IPS-15b (cell line): Measurements from ENCODE around the gene ZBTB12.
"Not testable (repeated sequence)": the region's sequence is repeated elsewhere in the genome, so short reads cannot be mapped to it uniquely, and the experiment has no call there.

Source experiments
- H3K27me3 ChIP-seq: one replicate; pipeline ENCODE4 v1.6.1; 2013; ENCODE audit warnings: low read length; ENCODE audit not compliant: control insufficient read depth, insufficient read depth
- H3K36me3 ChIP-seq: one replicate; pipeline ENCODE4 v1.6.1; 2013; ENCODE audit warnings: low read length; ENCODE audit not compliant: control insufficient read depth, insufficient read depth
- H3K4me1 ChIP-seq: one replicate; pipeline ENCODE4 v1.6.1; 2013; ENCODE audit warnings: mild to moderate bottlenecking, low read length; ENCODE audit not compliant: control insufficient read depth, insufficient read depth
- H3K4me3 ChIP-seq: one replicate; pipeline ENCODE4 v1.5.1; 2013; ENCODE audit warnings: low read depth, low read length
- H3K9ac ChIP-seq: one replicate; pipeline ENCODE4 v1.6.1; 2013; ENCODE audit warnings: low read depth, mild to moderate bottlenecking, low read length
- H3K9me3 ChIP-seq: one replicate; pipeline ENCODE4 v1.6.1; 2013; ENCODE audit warnings: mild to moderate bottlenecking, low read length; ENCODE audit not compliant: control insufficient read depth, insufficient read depth

Gene ZBTB12

DNA sequence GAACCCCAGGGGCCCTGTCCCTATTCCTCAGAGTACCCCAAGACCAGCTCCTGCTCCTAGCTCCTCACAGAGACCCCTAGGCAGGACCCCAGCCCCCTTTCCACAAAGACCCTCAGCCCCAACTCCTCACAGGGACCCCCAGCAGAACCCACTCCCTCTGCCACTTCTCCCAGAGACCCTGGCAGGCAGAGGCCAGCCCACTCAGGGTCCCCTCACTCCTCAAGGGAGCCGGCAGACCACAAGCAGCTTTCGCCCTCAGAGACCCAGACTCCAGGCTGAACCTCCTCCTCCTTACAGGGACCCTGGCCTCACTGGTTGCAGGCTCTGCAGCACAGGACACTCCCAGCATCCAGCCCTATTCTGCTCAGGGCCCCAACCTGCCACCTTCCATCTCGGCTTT, 23.7 kb downstream of the ZBTB12 start:
- Histone ChIP-seq H3K9me3 (no peaks in the 10 kb centered on the region), H3K9ac (no peak overlapping the region), H3K4me3 (no peak overlapping the region), H3K4me1 (no peaks in the 10 kb centered on the region), H3K36me3 (peaks cover 29% of the 10 kb centered on the region), H3K27me3 (no peaks in the 10 kb centered on the region)

GRCh38 chr6:31877651-31878161, 24.2 kb downstream of the ZBTB12 start:
- Histone ChIP-seq H3K27me3 (no peaks in the 10 kb centered on the region), H3K4me3 (no peak overlapping the region), H3K9ac (no peak overlapping the region), H3K9me3 (no peaks in the 10 kb centered on the region), H3K36me3 (peaks cover 25% of the 10 kb centered on the region), H3K4me1 (no peaks in the 10 kb centered on the region)

- no peaks in the 10 kb centered on the region for H3K9me3 ChIP-seq
- no peaks in the 10 kb centered on the region for H3K27me3 ChIP-seq
- no peak overlapping the region for H3K9ac ChIP-seq
- no peak overlapping the region for H3K4me3 ChIP-seq
- H3K36me3 ChIP-seq: peaks cover 20% of the 10 kb centered on the region
- H3K4me1 ChIP-seq: no peaks in the 10 kb centered on the region
Measured at GRCh38 chr6:31877125-31877650, 24.7 kb downstream of the ZBTB12 start.

DNA sequence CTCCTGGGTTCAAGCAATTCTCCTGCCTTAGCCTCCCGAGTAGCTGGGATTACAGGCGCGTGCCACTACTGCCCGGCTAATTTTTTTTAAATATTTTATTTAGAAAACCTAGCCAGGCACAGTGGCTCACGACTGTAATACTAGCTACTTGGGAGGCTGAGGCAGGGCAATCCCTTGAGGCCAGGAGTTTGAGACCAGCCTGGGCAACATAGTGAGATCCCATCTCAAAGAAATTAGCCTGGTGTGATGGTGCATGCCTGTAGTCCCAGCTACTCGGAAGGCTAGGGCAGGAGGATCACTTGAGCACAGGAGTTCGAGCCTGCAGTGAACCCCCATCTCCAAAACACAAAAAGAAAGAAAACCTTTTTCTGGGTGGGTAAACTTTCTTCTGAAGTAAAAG, 25.5 kb downstream of the ZBTB12 start:
- Histone ChIP-seq H3K4me1 (no peaks in the 10 kb centered on the region), H3K36me3 (peaks cover 18% of the 10 kb centered on the region), H3K4me3 (no peak overlapping the region), H3K9me3 (no peaks in the 10 kb centered on the region), H3K9ac (no peak overlapping the region), H3K27me3 (no peaks in the 10 kb centered on the region)

- Histone ChIP-seq H3K36me3 (peaks cover 13% of the 10 kb centered on the region), H3K9me3 (no peaks in the 10 kb centered on the region), H3K9ac (no peak overlapping the region), H3K4me3 (no peak overlapping the region), H3K27me3 (no peaks in the 10 kb centered on the region), H3K4me1 (peaks cover 5% of the 10 kb centered on the region)
Measured at GRCh38 chr6:31875877-31876276, 26.0 kb downstream of the ZBTB12 start.

DNA sequence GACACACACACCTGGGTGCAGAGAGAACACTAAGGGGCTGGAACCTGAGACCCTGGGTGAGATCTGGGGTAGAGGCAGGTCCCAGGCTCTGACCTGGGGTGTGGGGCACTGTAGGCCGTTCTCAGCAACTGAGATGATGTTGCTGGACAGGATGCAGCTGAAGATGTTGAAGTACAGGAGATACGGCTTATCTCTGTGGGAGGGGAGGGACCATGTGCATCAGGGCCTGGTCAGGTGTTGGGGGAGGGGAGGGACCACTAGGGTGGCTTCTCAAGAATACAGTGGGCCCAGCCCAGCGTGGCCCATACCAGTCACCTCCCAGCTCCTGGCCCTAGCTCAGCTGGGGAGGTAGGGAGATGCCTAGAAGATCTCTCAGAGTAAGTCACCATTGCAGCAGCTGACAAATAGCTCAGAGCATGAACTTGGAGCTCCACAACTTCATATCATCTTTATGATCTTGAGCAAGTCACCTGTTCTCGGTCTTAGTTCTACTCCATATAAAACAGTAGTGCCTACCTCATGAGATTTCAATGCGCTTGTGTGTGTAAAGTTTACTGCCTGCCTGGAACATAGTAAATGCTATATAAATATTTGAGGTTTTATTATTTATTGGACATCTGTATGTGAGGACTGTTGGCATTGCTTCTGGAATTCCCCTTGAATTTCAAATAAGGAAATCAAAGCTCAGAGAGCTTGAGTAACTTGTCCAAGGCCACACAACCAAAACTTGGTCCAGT, 26.9 kb downstream of the ZBTB12 start:
- no peaks in the 10 kb centered on the region for H3K27me3 ChIP-seq
- no peaks in the 10 kb centered on the region for H3K9me3 ChIP-seq
- no peak overlapping the region for H3K4me3 ChIP-seq
- no peak overlapping the region for H3K9ac ChIP-seq
- H3K4me1 ChIP-seq: peaks cover 5% of the 10 kb centered on the region
- peaks cover 5% of the 10 kb centered on the region for H3K36me3 ChIP-seq

GRCh38 chr6:31874084-31874670, 27.7 kb downstream of the ZBTB12 start:
- Histone ChIP-seq H3K36me3 (no peaks in the 10 kb centered on the region), H3K4me1 (peaks cover 5% of the 10 kb centered on the region), H3K4me3 (no peak overlapping the region), H3K9ac (no peak overlapping the region), H3K9me3 (no peaks in the 10 kb centered on the region), H3K27me3 (no peaks in the 10 kb centered on the region)

- H3K36me3 ChIP-seq: no peaks in the 10 kb centered on the region
- H3K4me1 ChIP-seq: peaks cover 5% of the 10 kb centered on the region
- H3K27me3 ChIP-seq: no peaks in the 10 kb centered on the region
Measured at GRCh38 chr6:31871046-31871659, 30.7 kb downstream of the ZBTB12 start.

GRCh38 chr6:31870385-31870921, 31.4 kb downstream of the ZBTB12 start:
- Histone ChIP-seq H3K4me3 (no peak overlapping the region), H3K9ac (no peak overlapping the region), H3K4me1 (peaks cover 5% of the 10 kb centered on the region), H3K36me3 (no peaks in the 10 kb centered on the region), H3K9me3 (no peaks in the 10 kb centered on the region), H3K27me3 (no peaks in the 10 kb centered on the region)

More at GRCh38 chr6:31871046-31871659, 30.7 kb downstream of the ZBTB12 start:
- no peak overlapping the region for H3K4me3 ChIP-seq
- H3K9me3 ChIP-seq: no peaks in the 10 kb centered on the region
- H3K9ac ChIP-seq: no peak overlapping the region

GRCh38 chr6:31869343-31869742, 32.5 kb downstream of the ZBTB12 start:
- Histone ChIP-seq H3K9me3 (no peaks in the 10 kb centered on the region), H3K27me3 (no peaks in the 10 kb centered on the region), H3K36me3 (no peaks in the 10 kb centered on the region), H3K4me3 (no peak overlapping the region), H3K9ac (no peak overlapping the region), H3K4me1 (peaks cover 5% of the 10 kb centered on the region)

- not testable (repeated sequence) for H3K36me3 ChIP-seq, H3K9me3 ChIP-seq, H3K4me1 ChIP-seq, H3K9ac ChIP-seq, H3K4me3 ChIP-seq, H3K27me3 ChIP-seq
Measured at GRCh38 chr6:31868658-31868971, 33.3 kb downstream of the ZBTB12 start.
